HCT116 (cell line): ENCODE results near the gene PXT1. TPM values are rescaled to one million over a fixed set of nuclear protein-coding genes. Genes with fewer than 3 reads are reported as not detected.

Source experiments
- ATAC-seq: fragments of 200-7000 bp; cut with Tn5 transposase; 2 replicates; pipeline ENCODE4 v1.9.1; 2020; ENCODE audit warnings: mild to moderate bottlenecking, moderate library complexity
- BruUV-seq: library from RNA; stranded (reverse); fragments of 400-500 nt; replicated peaks from 2 replicates; lab custom pipeline; 2021; lab: Mats Ljungman, UMichigan
- CTCF ChIA-PET: fragments of 300-600 bp; sonication (Branson Sonifier 250); formaldehyde crosslinking; loops from one replicate; lab custom pipeline; 2021; ENCODE audit warnings: antibody characterized with exemption; lab: Charles Lee
- POLR2A ChIA-PET: fragments of 300-600, 350-600 bp; sonication (Branson Sonifier 250); formaldehyde crosslinking; loops from one replicate; lab custom pipeline; 2021; ENCODE audit warnings: antibody characterized with exemption; lab: Charles Lee
- RAD21 ChIA-PET, 2 experiments: fragments of 300-600 bp; sonication (Branson Sonifier 250); formaldehyde crosslinking; loops; one replicate each; lab custom pipeline; 2023; ENCODE audit warnings: low total read pairs in 2 of 2; ENCODE audit not compliant: uncharacterized antibody in 2 of 2, unreplicated experiment in 2 of 2, low non-redundant PET in 1 of 2; lab: Charles Lee
- DNase-seq: peaks from one replicate; pipeline ENCODE4 v3.0.0-alpha.2; 2010; ENCODE audit warnings: low read depth, low spot score
- H2AFZ ChIP-seq: fragments of 200-600 bp; shearing (Covaris generic), sonication (generic); 2 replicates; pipeline ENCODE4 v1.6.1; 2017; ENCODE audit warnings: low read depth, mixed run types, mixed read lengths, antibody characterized with exemption, low read length; ENCODE audit not compliant: poor library complexity, severe bottlenecking
- H3K27ac ChIP-seq: 2 replicates; pipeline ENCODE4 v1.5.1; 2012; ENCODE audit warnings: low read depth, low read length
- H3K27me3 ChIP-seq: fragments of 200-600 bp; sonication (generic); 2 replicates; pipeline ENCODE4 v1.6.1; 2016; ENCODE audit warnings: mixed run types, low read length, mixed read lengths; ENCODE audit not compliant: insufficient read depth
- H3K36me3 ChIP-seq, 2 experiments: fragments of 200-500 bp in 1 of 2; fragments of 200-600 bp in 1 of 2; sonication (Bioruptor generic) in 1 of 2; sonication (generic) in 1 of 2; 2 replicates each; pipeline versions ENCODE4 v1.5.1 to v1.6.1; 2014 to 2016; ENCODE audit warnings: low read length in 2 of 2, inconsistent platforms in 1 of 2, mixed read lengths in 1 of 2, mixed run types in 1 of 2; ENCODE audit not compliant: insufficient read depth in 2 of 2, control insufficient read depth in 1 of 2
- H3K4me1 ChIP-seq, 2 experiments: fragments of 200-600 bp in 1 of 2; sonication (generic) in 1 of 2; 2 replicates each; pipeline versions ENCODE4 v1.5.1 to v1.6.1; 2012 to 2017; ENCODE audit warnings: low read length in 2 of 2, inconsistent platforms in 1 of 2, mild to moderate bottlenecking in 1 of 2, mixed read lengths in 1 of 2, mixed run types in 1 of 2, moderate library complexity in 1 of 2; ENCODE audit not compliant: insufficient read depth in 2 of 2, control insufficient read depth in 1 of 2
- H3K4me2 ChIP-seq: fragments of 200-600 bp; sonication (generic); 2 replicates; pipeline ENCODE4 v1.6.1; 2017; ENCODE audit warnings: mixed run types, low read length, mixed read lengths
- H3K4me3 ChIP-seq, 2 experiments: fragments of 200-600 bp in 1 of 2; sonication (generic) in 1 of 2; replicated peaks in 1 of 2; 2 replicates each; pipeline ENCODE4 v1.5.1; 2011 to 2016; ENCODE audit warnings: low read length in 2 of 2, control low read depth in 1 of 2, low read depth in 1 of 2, mild to moderate bottlenecking in 1 of 2, mixed read lengths in 1 of 2, mixed run types in 1 of 2
- H3K79me2 ChIP-seq: fragments of 200-600 bp; sonication (generic); 2 replicates; pipeline ENCODE4 v1.6.1; 2017; ENCODE audit warnings: mild to moderate bottlenecking, mixed run types, low read length, moderate library complexity, mixed read lengths; ENCODE audit not compliant: insufficient read depth
- H3K9ac ChIP-seq: fragments of 200-600 bp; sonication (generic); 2 replicates; pipeline ENCODE4 v1.6.1; 2016; ENCODE audit warnings: low read length, mixed read lengths
- H3K9me2 ChIP-seq: fragments of 200-600 bp; sonication (generic), shearing (Covaris generic); 2 replicates; pipeline ENCODE4 v1.6.1; 2017; ENCODE audit warnings: mixed run types, mild to moderate bottlenecking, moderate library complexity; ENCODE audit not compliant: insufficient read depth
- H3K9me3 ChIP-seq, 2 experiments: fragments of 200-500 bp in 1 of 2; fragments of 200-600 bp in 1 of 2; sonication (Bioruptor generic) in 1 of 2; sonication (generic) in 1 of 2; 2 replicates each; pipeline ENCODE4 v1.6.1; 2014 to 2017; ENCODE audit warnings: low read length in 2 of 2, mixed read lengths in 2 of 2, inconsistent platforms in 1 of 2, low read depth in 1 of 2, mild to moderate bottlenecking in 1 of 2, mixed run types in 1 of 2, moderate library complexity in 1 of 2; ENCODE audit not compliant: control insufficient read depth in 1 of 2, insufficient read depth in 1 of 2
- H4K20me1 ChIP-seq: fragments of 200-600 bp; sonication (generic), shearing (Covaris generic); 2 replicates; pipeline ENCODE4 v1.6.1; 2017; ENCODE audit warnings: mixed run types, mild to moderate bottlenecking, moderate library complexity; ENCODE audit not compliant: insufficient read depth
- CBX3 ChIP-seq: IDR thresholded peaks from 2 replicates; pipeline ENCODE4 v1.6.1; 2012; ENCODE audit warnings: low read depth
- CEBPB ChIP-seq: IDR thresholded peaks from 2 replicates; pipeline ENCODE4 v1.6.1; 2012; ENCODE audit warnings: low read depth
- EGR1 ChIP-seq: IDR thresholded peaks from 2 replicates; pipeline ENCODE4 v1.6.1; 2012; ENCODE audit warnings: low read depth
- ELF1 ChIP-seq: IDR thresholded peaks from 2 replicates; pipeline ENCODE4 v1.6.1; 2012; ENCODE audit warnings: low read depth, borderline replicate concordance
- EZH2phosphoT487 ChIP-seq: fragments of 200-600 bp; IDR thresholded peaks from 2 replicates; pipeline ENCODE4 v1.6.1; 2018; ENCODE audit warnings: antibody characterized with exemption, borderline replicate concordance
- FOSL1 ChIP-seq: IDR thresholded peaks from 2 replicates; pipeline ENCODE4 v1.6.1; 2012; ENCODE audit warnings: low read depth
- JUND ChIP-seq: IDR thresholded peaks from 2 replicates; pipeline ENCODE4 v1.6.1; 2012
- MAX ChIP-seq: IDR thresholded peaks from 2 replicates; pipeline ENCODE4 v1.6.1; 2012
- POLR2A ChIP-seq: IDR thresholded peaks from 2 replicates; pipeline ENCODE4 v1.7.0; 2011; ENCODE audit warnings: borderline replicate concordance; ENCODE audit not compliant: insufficient read depth, insufficient read length; ENCODE audit errors: extremely low read depth
- POLR2AphosphoS5 ChIP-seq: IDR thresholded peaks from 2 replicates; pipeline ENCODE4 v1.6.1; 2011; ENCODE audit warnings: mild to moderate bottlenecking, low read depth, low read length, moderate library complexity
- RAD21 ChIP-seq: IDR thresholded peaks from 2 replicates; pipeline ENCODE4 v1.6.1; 2012; ENCODE audit warnings: low read depth, mild to moderate bottlenecking
- REST ChIP-seq: IDR thresholded peaks from 2 replicates; pipeline ENCODE4 v1.6.1; 2012; ENCODE audit warnings: low read depth
- SP1 ChIP-seq: IDR thresholded peaks from 2 replicates; pipeline ENCODE4 v1.6.1; 2012; ENCODE audit warnings: low read depth
- SRF ChIP-seq: IDR thresholded peaks from 2 replicates; pipeline ENCODE4 v1.6.1; 2012; ENCODE audit warnings: low read depth
- TCF7L2 ChIP-seq: IDR thresholded peaks from 2 replicates; pipeline ENCODE4 v1.7.0; 2011; ENCODE audit warnings: borderline replicate concordance, inconsistent platforms; ENCODE audit not compliant: insufficient read depth, insufficient read length; ENCODE audit errors: extremely low read depth
- YY1 ChIP-seq: IDR thresholded peaks from 2 replicates; pipeline ENCODE4 v1.6.1; 2011; ENCODE audit warnings: low read length, low read depth, moderate library complexity, mild to moderate bottlenecking; ENCODE audit not compliant: insufficient replicate concordance; ENCODE audit errors: extremely low read depth
- ZBTB33 ChIP-seq: IDR thresholded peaks from 2 replicates; pipeline ENCODE4 v1.6.1; 2011; ENCODE audit warnings: mild to moderate bottlenecking, low read length, moderate library complexity; ENCODE audit not compliant: insufficient replicate concordance; ENCODE audit errors: extremely low read depth
- intact Hi-C: fragments of 100-400 bp; cut with micrococcal nuclease; formaldehyde crosslinking; loops from 2 replicates; pipeline ENCODE4 v1.10.0; 2022
- total RNA-seq: library from RNA; stranded (reverse); gene quantifications from one replicate; pipeline ENCODE4 v1.2.1, GENCODE V29; 2021; ENCODE audit not compliant: unreplicated experiment

Gene PXT1
- total RNA-seq, 1 experiment from 2014 or later: 0.17 TPM

- ATAC-seq (no peak), DNase-seq (no peak)
- intact Hi-C loops: no loop called here
- no peaks in the 10 kb centered on the region for H3K27me3 ChIP-seq
- H3K4me3 ChIP-seq: no peak overlapping the region
- no peak overlapping the region for H3K27ac ChIP-seq
- no peaks in the 10 kb centered on the region for H3K9me3 ChIP-seq
- H3K79me2 ChIP-seq: no peaks in the 10 kb centered on the region
- ChIA-PET CTCF (no interaction called here), RAD21 (no interaction called here), POLR2A (no interaction called here)
- TF ChIP-seq ELF1 (no peak), RAD21 (no peak), POLR2A (no peak), REST (no peak), CEBPB (no peak), FOSL1 (no peak), YY1 (no peak), SRF (no peak), TCF7L2 (no peak), EZH2phosphoT487 (no peak), ZBTB33 (no peak), POLR2AphosphoS5 (no peak), MAX (no peak), CBX3 (no peak), EGR1 (no peak), SP1 (no peak), JUND (no peak)
- H3K9ac ChIP-seq: no peak overlapping the region
- H4K20me1 ChIP-seq: no peaks in the 10 kb centered on the region
- no TSS peak for BruUV-seq
- no peaks in the 10 kb centered on the region for H3K36me3 ChIP-seq
- H2AFZ ChIP-seq: no peak overlapping the region
- H3K9me2 ChIP-seq: no peaks in the 10 kb centered on the region
- no peak overlapping the region for H3K4me2 ChIP-seq
- H3K4me1 ChIP-seq: no peaks in the 10 kb centered on the region
These were observed 66.5 kb downstream of the PXT1 start for GRCh38 chr6:36376183-36376582.
